Rectal smooth muscle tissue (tissue), 1 donor: ENCODE results near the gene NTMT2.
"Not testable (repeated sequence)": the region's sequence is repeated elsewhere in the genome, so short reads cannot be mapped to it uniquely, and the experiment has no call there.

Source experiments
- H3K27ac ChIP-seq: one replicate; pipeline ENCODE4 v1.7.0; 2013; ENCODE audit warnings: low read depth, low read length, inconsistent platforms
- H3K27me3 ChIP-seq: one replicate; pipeline ENCODE4 v1.7.0; 2013; ENCODE audit warnings: low read length; ENCODE audit not compliant: control insufficient read depth, insufficient read depth
- H3K36me3 ChIP-seq: one replicate; pipeline ENCODE4 v1.7.0; 2013; ENCODE audit warnings: low read length; ENCODE audit not compliant: control insufficient read depth, insufficient read depth
- H3K4me1 ChIP-seq: one replicate; pipeline ENCODE4 v1.7.0; 2013; ENCODE audit warnings: low read length; ENCODE audit not compliant: control insufficient read depth, insufficient read depth
- H3K4me3 ChIP-seq: one replicate; pipeline ENCODE4 v1.7.0; 2013; ENCODE audit warnings: low read length
- H3K9ac ChIP-seq: one replicate; pipeline ENCODE4 v1.7.0; 2013; ENCODE audit warnings: low read length

Gene NTMT2

DNA sequence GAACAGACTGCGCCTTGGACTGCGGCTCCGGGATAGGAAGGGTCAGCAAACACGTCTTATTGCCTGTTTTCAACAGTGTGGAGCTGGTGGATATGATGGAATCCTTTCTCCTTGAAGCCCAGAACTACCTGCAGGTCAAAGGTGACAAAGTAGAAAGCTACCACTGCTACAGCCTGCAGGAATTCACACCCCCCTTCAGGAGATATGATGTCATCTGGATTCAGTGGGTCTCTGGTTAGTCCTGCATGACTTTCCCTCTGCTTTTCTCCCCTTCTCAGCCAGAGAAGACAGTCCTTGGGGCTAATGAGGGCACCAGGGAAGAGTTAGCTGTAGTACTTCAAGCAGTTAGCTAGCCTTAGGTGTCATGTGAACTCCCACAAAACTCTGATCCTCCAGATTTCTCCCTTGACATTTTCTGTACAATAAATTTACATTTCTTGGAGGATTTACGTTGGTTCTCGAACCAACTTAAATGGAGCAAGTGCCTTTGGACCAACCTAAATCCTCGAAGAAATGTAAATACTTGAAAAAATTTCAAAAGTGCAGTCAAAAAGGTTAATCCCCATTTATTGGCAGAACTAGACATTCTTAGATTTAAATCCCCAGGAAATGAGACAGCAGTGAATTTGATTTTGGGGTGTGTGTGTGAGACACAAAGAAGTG lies 20.9 kb downstream of the NTMT2 start:
- Histone ChIP-seq H3K27me3 (no peaks in the 10 kb centered on the region), H3K4me3 (no peak overlapping the region), H3K4me1 (no peaks in the 10 kb centered on the region), H3K27ac (no peak overlapping the region), H3K9ac (no peak overlapping the region), H3K36me3 (no peaks in the 10 kb centered on the region)

DNA sequence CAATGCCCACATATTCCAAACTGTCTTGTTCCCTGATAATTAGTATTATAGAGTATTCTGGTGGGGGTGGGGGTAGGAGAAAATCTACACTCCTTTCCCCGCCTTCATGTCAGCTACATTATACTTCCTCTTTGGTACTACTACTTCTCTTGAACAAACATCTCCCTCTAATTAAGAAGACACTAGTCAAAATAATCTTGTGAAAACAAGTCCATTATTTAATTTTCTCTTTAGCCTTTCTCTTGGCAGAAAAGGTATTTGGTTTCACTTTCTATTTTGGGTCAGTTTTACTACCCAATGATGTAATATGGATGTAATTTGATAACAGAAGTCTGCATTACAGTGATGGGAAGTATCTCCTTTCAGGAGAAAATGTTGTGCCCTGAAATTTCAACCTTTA lies 22.5 kb downstream of the NTMT2 start:
- Histone ChIP-seq H3K4me1 (no peaks in the 10 kb centered on the region), H3K36me3 (no peaks in the 10 kb centered on the region), H3K27me3 (no peaks in the 10 kb centered on the region), H3K27ac (no peak overlapping the region), H3K4me3 (no peak overlapping the region), H3K9ac (no peak overlapping the region)

DNA sequence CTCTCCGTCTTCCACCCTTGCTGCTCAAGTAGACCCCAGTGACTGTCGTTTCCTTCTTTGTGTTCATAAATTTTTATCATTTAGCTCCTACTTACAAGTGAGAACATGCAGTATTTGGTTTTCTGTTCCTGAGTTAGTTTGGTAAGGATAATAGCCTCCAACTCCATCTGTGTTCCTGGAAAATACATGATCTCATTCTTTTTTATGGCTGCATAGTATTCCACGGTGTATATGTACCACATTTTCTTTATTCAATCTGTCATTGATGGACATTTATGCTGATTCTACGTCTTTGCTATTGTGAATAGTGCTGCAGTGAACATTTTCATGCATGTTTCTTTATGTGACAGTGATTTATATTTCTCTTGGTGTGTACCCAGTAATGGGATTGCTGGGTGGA lies 24.8 kb downstream of the NTMT2 start:
- H3K36me3 ChIP-seq, H3K27ac ChIP-seq: not testable (repeated sequence)

DNA sequence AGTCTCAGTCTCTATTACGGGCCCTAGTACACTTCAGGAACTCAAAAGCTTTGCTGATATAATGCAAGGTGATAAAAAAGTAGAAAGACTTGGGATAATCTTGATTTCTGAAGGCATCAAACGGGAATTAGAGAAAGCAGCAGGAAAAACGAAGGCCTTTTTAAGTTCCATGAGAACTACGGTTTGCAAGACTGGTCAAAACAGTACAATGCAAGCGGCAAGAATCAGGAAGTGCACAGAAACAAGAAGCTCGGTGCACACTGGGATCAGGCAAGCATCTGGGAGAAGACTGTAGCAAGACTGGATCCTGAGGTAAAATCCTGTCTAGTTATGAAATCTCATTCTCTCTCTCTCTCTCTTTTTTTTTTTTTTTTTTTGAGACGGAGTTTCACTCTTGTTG lies 28.6 kb downstream of the NTMT2 start:
- H3K4me3 ChIP-seq = no peak overlapping the region

More for the DNA sequence above, 24.8 kb downstream of the NTMT2 start:
- H3K4me3 ChIP-seq, H3K4me1 ChIP-seq, H3K9ac ChIP-seq, H3K27me3 ChIP-seq: not testable (repeated sequence)

DNA sequence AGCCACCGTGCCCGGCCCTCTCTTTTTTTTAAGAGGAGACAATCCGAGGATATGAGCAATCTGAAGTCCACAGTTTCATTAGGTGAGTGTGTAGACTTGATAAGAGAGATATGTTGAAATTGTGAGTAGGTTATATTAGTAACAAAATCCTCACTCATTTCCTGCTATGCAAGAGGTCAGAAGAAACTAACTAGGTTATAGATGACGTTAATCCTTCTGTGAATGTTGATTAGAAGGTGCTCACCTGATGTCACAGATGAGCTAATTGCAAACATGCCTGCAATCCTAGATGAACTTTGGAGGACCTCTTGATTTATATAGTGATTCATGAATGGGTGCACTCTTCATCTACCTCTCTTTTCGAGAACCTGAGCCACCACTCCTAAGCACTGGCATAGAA lies 29.3 kb downstream of the NTMT2 start:
- no peak overlapping the region for H3K27ac ChIP-seq
- no peak overlapping the region for H3K9ac ChIP-seq
- no peaks in the 10 kb centered on the region for H3K36me3 ChIP-seq
- no peaks in the 10 kb centered on the region for H3K4me1 ChIP-seq
- H3K4me3 ChIP-seq = no peak overlapping the region
- H3K27me3 ChIP-seq = no peaks in the 10 kb centered on the region

More for the DNA sequence above, 28.6 kb downstream of the NTMT2 start:
- Histone ChIP-seq H3K9ac (no peak overlapping the region), H3K27ac (no peak overlapping the region), H3K36me3 (no peaks in the 10 kb centered on the region), H3K27me3 (no peaks in the 10 kb centered on the region), H3K4me1 (no peaks in the 10 kb centered on the region)

DNA sequence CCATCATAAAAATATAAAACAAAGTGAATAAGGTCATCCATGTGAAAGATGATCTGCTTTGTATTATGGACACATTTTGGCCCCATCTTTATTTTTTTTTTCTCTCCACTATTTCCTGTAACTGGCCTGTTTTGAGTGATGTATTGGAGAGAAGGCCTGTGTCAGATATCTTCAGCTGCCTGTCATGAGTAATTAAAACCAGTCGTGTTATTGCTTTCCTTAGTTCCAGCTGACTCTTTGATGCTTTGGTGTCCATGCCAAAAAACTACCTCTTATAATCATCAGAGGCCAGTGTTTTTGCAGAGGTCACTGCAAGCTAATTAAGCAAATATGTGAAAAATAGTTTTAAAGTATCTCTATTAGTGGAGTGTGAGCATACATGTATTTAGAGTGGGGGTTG lies 29.7 kb downstream of the NTMT2 start:
- Histone ChIP-seq H3K9ac (no peak overlapping the region), H3K4me1 (no peaks in the 10 kb centered on the region), H3K36me3 (no peaks in the 10 kb centered on the region), H3K27ac (no peak overlapping the region), H3K27me3 (no peaks in the 10 kb centered on the region), H3K4me3 (no peak overlapping the region)

GRCh38 chr1:170176772-170177171 lies 31.0 kb downstream of the NTMT2 start:
- Histone ChIP-seq H3K4me1 (no peaks in the 10 kb centered on the region), H3K27me3 (no peaks in the 10 kb centered on the region), H3K36me3 (no peaks in the 10 kb centered on the region), H3K4me3 (no peak overlapping the region), H3K9ac (no peak overlapping the region), H3K27ac (no peak overlapping the region)

GRCh38 chr1:170182442-170182841 lies 36.7 kb downstream of the NTMT2 start:
- H3K9ac ChIP-seq = no peak overlapping the region
- no peaks in the 10 kb centered on the region for H3K36me3 ChIP-seq
- H3K27me3 ChIP-seq = no peaks in the 10 kb centered on the region

DNA sequence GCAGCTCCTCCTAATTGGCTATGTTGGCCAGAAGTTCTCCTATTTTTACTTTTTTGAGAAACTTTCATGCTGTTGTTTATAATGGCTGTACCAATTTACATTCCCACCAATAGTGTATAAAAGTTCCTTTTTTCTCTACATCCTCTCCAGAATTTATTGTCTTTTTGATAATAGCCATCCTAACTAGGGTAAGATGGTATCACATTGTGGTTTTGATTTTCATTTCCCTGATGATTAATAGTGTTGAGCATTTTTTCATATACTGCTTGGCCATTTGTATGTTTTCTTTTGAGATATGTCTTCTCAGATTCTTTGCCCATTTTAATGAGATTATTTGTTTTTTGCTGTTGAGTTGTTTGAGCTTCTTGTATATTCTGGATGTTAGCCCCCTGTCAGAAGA lies 46.8 kb downstream of the NTMT2 start:
- Histone ChIP-seq H3K4me3 (no peak overlapping the region), H3K27ac (no peak overlapping the region), H3K9ac (no peak overlapping the region), H3K27me3 (no peaks in the 10 kb centered on the region), H3K4me1 (no peaks in the 10 kb centered on the region), H3K36me3 (no peaks in the 10 kb centered on the region)

More at GRCh38 chr1:170182442-170182841, 36.7 kb downstream of the NTMT2 start:
- Histone ChIP-seq H3K4me3 (no peak overlapping the region), H3K27ac (no peak overlapping the region), H3K4me1 (no peaks in the 10 kb centered on the region)

GRCh38 chr1:170194451-170194850 lies 48.7 kb downstream of the NTMT2 start:
- Histone ChIP-seq H3K27me3 (no peaks in the 10 kb centered on the region), H3K27ac (no peak overlapping the region), H3K36me3 (no peaks in the 10 kb centered on the region), H3K9ac (no peak overlapping the region), H3K4me3 (no peak overlapping the region), H3K4me1 (no peaks in the 10 kb centered on the region)

DNA sequence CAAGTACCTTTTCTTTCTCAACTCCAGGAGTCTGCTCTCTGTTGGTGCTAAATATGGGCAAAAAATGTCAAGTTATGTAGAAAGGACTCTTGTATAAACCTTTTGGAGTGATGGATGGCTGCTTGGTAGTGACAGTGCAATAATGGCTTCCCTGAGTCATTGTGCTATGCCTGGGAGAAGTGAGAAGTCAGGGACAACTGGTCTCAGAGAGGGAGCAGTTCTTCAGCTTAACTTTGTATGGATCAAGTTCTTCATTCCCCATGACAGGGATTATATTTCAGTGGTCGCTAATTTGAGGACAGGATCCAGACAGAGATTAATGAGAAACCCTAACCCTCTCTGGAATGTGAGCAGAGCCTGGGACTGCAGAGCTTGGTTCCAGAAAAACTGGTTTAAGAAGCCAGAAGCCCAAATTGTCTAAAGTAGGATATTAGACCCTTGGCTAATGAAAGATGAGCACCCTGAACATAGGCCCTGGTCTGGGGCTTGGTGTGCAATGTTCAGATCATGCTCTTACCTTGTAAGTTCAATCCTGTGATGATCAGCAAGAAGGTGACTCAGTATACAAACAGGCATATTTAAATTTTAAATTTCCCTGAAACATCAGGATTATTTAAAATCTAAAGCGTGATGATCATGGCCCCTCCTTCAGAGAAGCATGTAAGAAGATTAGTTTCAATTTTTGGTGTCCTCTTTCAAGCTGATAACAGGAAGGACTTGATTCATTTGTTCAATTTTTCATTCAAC lies 50.9 kb downstream of the NTMT2 start:
- Histone ChIP-seq H3K4me1 (no peaks in the 10 kb centered on the region), H3K9ac (no peak overlapping the region), H3K27ac (no peak overlapping the region)

GRCh38 chr1:170198090-170198489 lies 52.3 kb downstream of the NTMT2 start:
- no peaks in the 10 kb centered on the region for H3K27me3 ChIP-seq
- H3K27ac ChIP-seq = no peak overlapping the region
- no peaks in the 10 kb centered on the region for H3K4me1 ChIP-seq
- no peaks in the 10 kb centered on the region for H3K36me3 ChIP-seq
- H3K9ac ChIP-seq = no peak overlapping the region
- H3K4me3 ChIP-seq = no peak overlapping the region

More for the DNA sequence above, 50.9 kb downstream of the NTMT2 start:
- Histone ChIP-seq H3K36me3 (no peaks in the 10 kb centered on the region), H3K4me3 (no peak overlapping the region), H3K27me3 (no peaks in the 10 kb centered on the region)

GRCh38 chr1:170198584-170198983 lies 52.8 kb downstream of the NTMT2 start:
- Histone ChIP-seq H3K4me1 (no peaks in the 10 kb centered on the region), H3K27me3 (no peaks in the 10 kb centered on the region), H3K36me3 (no peaks in the 10 kb centered on the region), H3K9ac (no peak overlapping the region), H3K27ac (no peak overlapping the region), H3K4me3 (no peak overlapping the region)
